ENCODE data around the gene GATAD1.
A peak's percentile ranks its signal among the peaks of the same experiment; 100 is the strongest.
"Not testable (repeated sequence)": the region's sequence is repeated elsewhere in the genome, so short reads cannot be mapped to it uniquely, and the experiment has no call there.

GATAD1 gene, protein sequence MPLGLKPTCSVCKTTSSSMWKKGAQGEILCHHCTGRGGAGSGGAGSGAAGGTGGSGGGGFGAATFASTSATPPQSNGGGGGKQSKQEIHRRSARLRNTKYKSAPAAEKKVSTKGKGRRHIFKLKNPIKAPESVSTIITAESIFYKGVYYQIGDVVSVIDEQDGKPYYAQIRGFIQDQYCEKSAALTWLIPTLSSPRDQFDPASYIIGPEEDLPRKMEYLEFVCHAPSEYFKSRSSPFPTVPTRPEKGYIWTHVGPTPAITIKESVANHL

DNA sequence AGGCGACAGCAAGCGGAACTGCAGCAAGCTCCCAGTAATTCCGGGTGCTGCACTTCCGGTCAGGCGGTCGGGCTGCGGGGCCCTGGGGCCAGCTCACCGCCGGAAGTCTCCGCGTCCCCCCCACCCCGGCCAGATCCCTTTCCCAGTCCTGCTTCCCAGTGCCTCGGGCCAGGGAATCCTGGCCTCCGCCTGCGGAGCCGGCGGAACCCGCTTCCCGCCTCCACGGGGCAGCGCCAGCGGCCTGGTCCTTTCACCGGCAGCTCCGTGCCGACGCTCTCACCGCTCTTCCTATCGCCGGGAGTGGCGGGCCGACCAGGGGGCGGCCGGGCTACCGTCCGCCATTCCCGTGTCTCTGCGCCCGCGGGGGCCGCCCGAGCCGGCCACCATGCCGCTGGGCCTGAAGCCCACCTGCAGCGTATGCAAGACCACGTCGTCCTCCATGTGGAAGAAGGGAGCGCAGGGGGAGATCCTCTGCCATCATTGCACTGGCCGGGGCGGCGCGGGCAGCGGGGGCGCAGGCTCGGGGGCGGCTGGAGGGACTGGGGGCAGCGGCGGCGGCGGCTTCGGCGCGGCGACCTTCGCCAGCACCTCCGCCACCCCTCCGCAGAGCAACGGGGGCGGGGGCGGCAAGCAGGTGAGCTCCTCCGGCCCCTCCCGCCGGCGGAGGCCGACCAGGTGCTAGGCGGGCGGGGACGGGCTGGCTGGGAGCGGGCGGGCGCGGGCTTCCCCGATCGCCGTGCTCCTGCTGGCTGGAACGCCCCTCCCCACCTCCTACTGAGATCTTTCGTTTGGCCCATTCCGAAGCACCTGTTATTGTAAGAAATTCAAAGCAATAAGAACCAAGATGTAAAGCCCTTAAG lies at the start of gene GATAD1:
Gene GATAD1 (plus strand): TSS at position 138 of the 860 bp plus-strand sequence. CDS start 248 bp downstream, at position 386.
- peak; percentile 72 for DNase-seq

DNA sequence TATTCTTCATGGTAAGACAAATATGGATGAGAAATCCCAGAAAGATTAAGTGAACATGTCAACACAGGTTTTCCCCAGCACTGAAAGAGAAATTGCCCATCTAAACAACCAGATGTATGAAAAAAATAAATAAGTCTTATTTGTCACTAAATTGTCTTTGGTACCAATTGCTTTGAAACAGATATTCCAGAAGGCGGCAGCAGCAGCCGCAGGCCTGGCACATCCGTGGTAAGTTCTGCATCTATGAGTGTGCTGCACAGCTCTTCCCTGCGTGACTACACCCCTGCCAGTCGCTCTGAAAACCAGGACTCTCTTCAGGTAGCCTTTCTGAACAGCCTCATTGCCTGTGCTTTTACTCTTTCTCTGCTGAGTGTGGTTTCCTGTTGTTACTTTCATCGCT lies 49.7 kb upstream of the GATAD1 start:
- no peak for DNase-seq

DNA sequence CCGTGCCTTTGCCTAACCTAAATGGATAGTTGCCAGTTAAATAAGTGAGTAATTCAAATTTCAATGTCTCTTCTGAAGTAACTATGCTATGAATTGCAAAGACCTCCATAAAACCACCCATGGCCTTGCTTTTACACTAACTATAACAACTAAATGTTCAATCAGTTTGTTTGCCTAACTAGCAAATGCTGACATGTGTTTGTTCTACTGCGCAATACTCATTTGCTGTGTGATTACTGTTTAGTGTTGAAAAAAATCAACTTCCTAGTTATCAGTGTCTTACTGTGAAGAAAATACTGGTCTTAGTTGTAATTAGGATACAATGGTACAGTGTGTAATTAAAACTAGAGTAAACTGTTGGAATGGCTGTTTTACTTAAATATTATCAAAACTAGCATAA lies 47.3 kb upstream of the GATAD1 start:
- DNase-seq = no peak

DNA sequence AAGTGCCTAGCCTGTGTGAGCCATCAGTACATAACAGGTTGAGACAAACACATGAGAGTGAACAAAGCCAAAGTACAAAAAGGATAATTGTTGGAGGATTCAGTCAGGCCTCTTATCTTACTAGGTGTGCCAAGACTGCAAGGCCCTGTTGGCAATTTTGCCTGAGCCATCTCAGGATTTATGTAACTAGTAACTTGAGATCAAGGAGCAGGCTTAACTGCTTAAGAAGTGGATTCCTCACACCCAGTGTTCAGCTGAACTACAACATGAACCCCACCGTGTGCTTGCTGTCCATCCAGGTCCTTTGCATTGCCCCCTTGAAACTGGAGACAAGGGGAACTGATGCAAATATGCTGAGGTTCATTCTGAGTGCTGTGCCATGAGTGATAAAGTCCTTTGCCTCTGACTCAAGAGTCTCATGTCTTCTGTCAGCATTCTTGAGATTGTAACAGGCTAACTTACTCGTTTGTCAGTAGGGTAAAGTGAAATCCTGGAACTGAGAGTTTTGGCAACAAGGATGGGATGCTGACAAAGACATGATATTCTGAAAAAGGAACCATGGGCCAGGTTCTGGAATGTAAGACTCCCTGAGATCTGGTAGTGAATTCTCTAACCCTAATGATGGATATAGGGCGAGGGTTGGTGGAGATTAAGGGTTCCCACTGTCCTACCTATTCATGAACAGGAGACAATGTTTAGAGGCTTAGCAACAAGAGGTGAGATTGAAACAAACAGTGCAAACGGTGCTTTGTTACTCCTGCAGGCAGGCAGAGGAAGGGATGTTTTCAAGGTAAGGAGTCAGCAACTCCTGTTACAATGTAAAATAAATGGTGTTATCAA lies 44.1 kb upstream of the GATAD1 start:
- no peak for DNase-seq

DNA sequence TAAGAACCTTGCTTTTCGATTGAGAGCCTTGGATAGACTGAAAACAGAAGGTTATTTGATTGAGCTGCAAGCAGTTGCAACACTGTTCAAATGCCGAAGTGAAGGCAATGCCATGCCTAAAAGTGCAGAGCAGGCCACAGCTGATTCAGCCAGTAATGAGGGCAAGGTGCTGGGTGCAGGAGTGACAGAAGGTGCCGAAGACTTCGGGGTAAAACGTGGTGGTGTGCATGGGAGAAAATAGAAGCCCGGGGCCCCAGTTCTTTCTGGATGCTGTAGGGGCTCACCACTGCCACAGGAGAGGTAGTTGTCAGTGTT lies 43.6 kb upstream of the GATAD1 start:
- DNase-seq = no peak

DNA sequence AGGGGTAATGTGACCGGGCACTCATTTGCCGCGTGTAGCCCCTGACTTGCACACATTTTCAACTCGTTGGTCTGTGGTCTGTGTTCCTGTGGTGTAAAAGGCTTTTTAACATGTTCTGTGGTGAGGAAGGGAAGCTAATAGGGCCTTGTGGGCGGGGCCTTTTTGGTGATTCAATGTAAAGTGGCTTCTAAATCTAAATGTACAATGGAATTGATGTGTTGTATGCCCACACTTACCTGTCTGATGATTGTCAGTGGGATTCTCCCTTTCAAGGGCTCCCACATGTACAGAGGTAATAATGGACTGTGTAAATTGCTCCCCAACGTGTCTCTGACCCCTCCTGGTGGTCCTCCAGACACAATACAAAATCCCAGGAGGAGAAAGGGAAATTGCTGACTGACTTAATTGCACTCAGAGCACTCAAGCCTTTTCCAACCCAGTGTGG lies 43.1 kb upstream of the GATAD1 start:
- no peak for DNase-seq

DNA sequence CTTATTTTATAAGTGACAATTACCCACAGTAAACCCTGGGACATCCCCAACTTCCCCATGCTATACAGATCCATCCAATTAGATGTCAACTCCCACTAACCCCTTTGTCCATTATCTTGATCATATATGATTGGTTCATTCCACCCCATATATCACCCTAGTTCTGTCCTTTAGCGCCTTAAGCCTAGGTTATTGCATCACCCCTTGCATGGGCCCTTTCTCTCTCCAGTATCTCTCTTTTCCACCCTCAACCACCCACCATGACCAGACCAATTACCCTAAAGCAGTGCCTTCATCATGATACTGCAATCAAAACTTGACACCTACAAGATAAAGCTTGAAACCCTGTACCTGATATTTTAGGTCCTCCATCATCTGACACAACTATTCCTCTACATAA lies 37.9 kb upstream of the GATAD1 start:
- no peak for DNase-seq

DNA sequence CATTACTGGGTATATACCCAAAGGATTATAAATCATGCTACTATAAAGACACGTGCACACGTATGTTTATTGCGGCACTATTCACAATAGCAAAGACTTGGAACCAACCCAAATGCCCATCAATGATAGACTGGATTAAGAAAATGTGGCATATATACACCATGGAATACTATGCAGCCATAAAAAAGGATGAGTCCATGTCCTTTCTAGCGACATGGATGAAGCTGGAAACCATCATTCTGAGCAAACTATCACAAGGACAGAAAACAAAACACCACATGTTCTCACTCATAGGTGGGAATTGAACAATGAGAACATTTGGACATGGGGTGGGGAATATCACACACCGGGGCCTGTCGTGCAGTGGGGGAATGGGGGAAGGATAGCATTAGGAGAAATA lies 37.1 kb upstream of the GATAD1 start:
- DNase-seq = not testable (repeated sequence)

DNA sequence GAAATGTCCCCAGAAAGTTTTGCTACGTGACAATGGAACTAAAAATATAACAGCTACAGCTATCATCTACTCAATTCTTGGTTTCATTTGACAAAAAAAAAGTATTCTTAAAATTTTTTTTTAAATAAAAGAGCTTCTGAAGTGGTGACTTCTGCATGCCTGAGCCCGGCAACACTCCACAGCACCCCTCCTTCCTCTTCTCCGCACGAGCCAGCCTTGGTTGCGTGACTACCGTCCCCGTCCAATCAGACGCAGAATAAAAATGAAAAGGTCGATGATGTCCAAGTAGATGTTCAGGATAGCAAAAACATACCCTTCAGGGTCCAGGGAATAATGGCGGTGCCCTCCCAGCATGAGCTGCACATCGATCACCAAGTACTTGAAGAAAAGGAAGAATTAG lies 34.5 kb upstream of the GATAD1 start:
- no peak for DNase-seq

DNA sequence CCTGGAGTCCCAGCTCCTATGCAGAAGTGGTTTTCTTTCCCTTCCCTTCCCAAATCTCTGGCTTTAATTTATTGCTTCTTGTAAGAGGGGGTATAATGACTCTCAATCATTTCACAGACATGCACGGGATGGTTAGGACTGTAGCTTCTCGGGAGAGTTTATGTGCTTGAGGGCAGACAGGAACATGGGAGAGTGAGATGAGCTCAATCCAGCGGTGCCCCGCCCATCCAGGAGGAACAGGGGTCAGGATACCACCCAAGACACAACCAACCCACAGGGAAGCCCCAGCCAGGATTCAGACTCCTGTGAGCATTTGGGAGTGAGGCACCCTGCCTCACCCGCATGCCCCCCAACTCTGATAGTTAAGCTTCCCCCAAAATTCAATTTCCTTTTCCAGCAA lies 33.7 kb upstream of the GATAD1 start:
- no peak for DNase-seq

DNA sequence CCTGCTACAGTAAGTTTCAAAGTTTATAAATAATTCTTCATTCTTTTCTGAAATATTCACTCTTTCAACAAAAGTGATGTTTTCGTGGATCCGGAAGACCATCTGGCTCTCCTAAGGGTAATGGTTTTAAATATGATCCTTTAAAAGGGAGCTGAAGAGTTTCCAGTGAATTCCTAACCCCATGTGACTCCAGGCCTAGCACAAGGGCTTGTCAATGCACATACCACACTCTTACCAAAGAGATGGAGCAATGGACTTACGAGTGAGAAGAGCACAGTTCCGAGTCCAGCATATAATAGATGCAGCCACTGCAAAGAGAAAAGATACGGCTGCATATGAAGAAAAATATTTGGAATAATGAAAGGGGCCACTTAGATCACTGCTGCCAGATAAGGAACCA lies 32.1 kb upstream of the GATAD1 start:
- DNase-seq = no peak

DNA sequence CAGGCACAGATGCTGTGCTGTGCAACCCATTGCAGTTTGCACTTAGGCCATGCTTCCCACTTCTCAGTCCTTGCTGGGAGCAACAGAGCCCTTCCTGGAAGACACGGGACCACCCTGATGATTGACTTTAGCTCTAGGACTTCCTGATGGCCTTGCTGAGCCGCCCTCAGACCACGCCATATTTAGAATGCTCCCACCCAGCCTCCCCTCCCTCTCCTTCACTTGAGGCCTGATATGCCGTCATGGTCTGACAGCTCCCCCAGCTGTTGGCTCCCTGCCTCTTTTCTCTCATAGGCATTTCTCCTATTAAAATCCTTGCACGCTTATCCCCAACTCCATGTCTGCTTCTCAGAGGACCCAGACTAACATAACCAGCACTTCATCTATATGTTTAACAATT lies 29.4 kb upstream of the GATAD1 start:
- DNase-seq = no peak

DNA sequence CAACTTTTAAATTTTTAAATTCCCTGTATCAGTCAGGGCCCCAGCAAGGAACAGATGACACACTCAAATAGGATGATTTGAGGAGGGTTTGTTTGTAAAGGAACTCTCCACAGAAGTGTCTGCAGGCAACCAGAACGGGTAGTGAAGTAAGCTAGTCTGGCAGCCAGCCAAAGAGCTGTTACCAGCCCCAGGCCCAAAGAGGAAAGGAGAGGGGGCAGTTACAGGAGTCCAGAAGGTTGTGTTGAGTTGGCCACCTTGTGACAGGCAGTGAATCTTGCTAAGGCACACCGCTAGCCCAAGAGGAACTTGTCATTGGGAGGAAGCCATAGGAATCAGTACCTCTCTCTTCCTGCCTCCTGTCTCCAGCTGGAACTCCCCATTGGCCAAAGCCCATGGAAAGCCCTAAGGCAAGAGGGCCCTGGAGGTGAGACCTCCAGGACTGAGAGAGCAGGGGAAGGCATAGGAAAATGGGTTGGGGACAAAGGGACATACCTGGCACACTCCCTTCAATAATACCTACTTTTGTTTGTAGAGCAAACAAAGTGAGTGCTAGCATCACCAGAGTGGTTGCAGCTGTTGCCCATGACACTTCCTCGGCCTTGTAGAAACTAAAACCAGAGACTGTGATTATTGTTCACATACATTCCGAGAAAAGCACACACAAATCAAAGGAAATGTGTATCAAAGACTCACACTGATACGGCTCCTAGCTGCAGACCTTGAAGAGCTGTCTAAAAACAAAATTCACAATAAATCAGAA lies 25.4 kb upstream of the GATAD1 start:
- DNase-seq = no peak

DNA sequence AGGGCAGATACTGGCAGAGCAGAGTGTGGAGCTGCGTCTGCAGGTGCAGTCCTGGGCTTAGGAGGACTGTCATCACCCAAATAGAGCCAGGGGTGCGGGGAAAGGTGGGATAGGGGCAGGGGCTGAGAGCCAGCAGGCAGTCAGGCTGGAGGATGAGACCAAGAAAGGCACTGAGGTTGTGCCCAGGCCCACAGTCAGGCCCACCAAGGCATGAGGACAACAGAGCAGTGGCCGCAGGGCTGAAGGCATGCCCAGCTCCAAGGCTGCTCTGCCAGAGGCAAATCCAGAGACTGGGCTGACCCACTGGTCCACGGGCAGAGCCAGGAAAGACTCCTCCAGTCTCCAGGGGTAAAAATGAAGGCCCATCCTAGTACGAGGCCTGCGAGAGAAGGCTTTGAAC lies 24.4 kb upstream of the GATAD1 start:
- DNase-seq = no peak

DNA sequence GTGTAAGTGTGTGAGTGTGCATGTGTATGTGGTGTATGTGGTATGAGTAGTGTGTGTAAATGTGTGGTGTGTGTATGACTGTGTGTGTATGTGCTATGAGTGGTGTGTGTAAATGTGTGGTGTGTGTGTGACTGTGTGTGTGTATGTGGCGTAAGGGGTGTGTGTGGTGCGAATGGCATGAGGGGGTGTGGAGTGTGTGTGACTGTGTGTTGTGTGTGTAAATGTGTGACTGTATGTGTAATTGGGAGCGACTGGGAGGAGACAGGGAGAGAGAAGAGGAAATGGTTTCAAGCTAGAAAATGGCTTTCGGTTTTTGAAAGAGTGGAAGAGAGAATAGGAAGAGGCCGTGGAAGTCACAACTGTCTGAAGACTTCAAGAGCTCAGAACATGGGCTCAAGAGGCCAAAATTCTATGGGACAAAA lies 23.6 kb upstream of the GATAD1 start:
- no peak for DNase-seq

DNA sequence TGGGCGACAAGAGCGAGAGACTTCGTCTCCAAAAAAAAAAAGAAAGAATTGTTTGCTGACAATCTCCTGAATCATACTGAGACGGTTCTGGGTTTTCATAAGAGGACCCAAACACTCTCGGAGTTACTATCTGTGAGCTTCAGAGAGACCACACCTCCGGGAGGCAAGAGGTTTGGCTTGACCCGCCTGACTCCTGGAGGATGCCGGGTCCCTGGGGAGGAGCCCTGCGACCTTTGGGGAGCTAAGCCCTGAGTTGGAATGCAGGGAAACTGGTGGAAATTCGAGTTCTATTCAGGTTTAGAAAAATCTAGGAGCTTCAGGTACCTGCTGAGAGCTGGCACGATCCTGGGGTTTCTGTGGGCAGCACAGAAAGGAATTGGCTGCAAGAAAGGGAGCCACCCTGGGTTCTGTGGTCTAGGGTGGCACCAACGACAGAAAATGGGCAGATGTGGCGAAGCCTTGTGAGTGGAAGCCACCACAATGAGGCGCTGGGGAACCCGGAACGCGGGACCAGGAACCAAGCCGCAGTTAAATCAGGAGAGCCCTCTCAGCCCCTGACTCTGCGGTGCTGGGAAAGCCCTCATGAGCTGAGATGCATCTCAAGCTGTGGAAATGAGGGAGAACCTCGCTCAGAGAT lies 21.9 kb upstream of the GATAD1 start:
- no peak for DNase-seq

DNA sequence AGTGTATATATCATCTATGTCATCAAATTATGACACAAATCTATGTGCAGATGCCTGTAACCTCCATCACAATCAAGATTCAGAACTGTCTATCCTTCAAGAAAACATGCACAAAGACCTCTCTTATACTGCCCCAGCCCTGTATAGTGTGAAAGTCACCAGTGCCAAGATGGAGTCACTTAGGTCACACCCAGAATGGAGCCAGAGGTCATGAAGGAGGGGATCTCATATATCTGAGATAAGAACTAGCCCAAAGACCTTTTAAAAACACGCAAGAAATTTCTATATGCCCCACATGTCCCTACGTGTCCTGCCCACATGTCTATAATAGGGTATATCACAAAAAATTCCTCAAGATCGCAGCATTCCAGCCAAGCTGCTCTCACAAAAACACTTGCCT lies 20.1 kb upstream of the GATAD1 start:
- DNase-seq = no peak

DNA sequence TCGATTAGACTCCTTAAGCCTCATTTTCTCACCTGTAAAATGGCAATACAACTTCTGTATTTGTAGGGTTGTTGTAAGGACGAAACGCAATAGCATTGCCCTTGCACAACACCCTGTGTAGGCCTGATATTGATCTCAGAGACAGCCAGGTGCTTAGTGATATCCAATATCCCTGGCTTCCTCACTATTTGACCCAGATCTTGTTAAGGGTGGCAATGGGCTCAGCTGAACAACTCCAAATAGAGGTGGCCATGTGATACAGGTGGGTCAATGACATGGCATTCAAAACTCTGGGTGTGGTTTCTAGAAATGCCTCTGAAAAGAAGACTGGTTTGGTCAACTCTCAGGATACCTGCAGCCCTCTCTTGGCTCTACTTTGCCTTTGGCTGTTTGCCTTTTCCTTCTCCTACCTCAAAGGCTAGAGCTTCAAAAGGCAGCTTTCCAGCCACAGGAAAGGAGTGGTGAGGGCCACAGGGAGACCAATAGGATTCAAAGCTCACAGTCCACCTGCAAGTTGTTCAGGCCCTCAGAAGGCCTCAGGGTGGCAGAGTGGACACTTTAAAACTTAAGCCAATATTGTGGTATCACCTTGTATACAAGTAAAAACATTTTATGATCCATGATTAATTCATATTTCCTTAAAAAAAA lies 14.9 kb upstream of the GATAD1 start:
- DNase-seq = no peak

DNA sequence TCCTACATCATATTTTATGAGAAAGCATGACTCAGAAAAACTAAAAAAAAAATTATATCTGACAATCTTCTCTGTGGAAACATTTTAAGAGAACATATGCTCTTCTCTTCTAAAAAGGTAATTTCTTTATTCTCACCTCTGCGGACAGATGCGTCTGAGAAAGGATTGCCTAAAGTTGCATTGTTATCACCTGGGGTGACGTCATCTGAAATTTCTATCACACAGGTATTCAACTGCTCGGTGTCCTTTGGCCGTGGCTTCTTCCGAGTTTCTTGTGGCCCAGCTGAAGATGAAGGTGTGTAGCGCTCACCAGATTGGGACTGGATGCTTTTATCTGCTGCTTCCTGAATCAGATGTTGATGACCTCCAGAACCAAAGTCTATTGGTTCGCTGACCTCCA lies 14.3 kb upstream of the GATAD1 start:
- no peak for DNase-seq

DNA sequence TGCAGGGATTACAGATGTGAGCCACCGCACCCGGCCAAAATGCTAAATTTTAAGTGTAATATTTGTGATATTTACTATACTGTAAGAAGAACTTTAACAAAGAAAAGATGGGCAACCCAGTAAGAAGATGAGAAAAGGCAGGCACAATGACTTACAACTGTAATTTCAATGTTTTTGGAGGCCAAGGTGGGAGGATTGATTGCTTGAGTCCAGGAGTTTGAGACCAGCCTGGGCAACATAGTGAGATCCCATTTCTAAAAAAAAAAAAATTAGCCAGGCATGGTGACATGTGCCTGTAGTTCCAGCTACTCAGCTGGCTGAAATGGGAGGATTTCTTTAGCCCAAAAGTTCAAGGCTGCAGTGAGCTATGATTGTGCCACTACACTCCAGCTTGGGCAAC lies 11.7 kb upstream of the GATAD1 start:
- DNase-seq = no peak

DNA sequence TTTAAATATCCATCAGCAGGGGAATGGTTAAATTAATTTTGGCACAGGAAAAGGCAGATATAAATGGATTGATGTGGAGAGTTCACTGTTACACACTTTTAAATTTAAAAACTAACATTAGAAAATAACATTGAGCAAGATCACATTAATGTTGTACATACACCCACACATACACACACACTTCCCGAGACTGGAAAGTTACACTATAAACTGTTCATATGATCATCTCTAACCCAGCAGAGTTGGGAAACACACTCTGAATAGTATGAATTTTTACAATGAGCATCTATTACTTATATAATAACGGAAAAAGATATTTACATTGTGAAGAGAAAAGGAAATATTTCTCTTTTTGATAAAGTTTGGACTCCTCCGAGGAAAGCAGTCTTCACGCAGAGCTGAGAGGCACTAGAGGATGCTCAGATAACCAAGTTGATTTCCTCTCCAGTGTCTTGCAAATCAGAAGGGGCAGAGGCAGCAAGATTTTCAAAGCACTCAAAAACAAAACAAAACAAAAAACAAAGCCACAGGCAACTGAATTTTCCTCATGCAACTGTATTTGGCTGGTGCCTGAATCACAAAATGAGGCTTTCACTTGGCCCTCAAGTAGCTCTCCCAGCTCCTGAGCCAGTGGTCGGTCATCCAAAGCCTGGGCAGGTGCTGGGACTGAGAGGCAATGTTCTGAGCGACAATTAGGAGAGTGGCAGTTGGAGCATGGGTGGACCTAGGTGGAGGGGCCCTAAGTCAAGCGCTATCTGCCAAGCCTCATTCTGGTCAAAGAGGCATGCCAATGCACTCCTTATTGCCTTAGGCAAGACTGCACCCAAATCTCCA lies 10.5 kb upstream of the GATAD1 start:
- no peak for DNase-seq

All from stimulated activated CD4-positive, alpha-beta T cell treated with anti-CD3 and anti-CD28 coated beads, Interleukin-12 subunit alpha, Interleukin-12 subunit beta, amount 100 ng/mL, for 4 hours (primary cell).